Coronary artery (tissue), 2 donors: ENCODE data around the gene BTBD16.

Experiments used
- DNase-seq: peaks from one replicate; pipeline ENCODE4 v3.0.0-alpha.2; 2017; ENCODE audit warnings: low spot score
- H3K27ac ChIP-seq, 2 donors: fragments of 200-600 bp; sonication (generic); one replicate each; pipeline ENCODE4 v1.5.1; 2016 to 2019
- H3K4me3 ChIP-seq: fragments of 200-600 bp; sonication (generic); 2 replicates; pipeline ENCODE4 v1.5.1; 2016; ENCODE audit warnings: mild to moderate bottlenecking, moderate library complexity
- CTCF ChIP-seq: fragments of 200-600 bp; sonication (generic); IDR thresholded peaks from one replicate; pipeline ENCODE4 v1.5.1; 2019; ENCODE audit warnings: antibody characterized with exemption

The BTBD16 gene

GRCh38 chr10:122346326-122346950 lies 75.3 kb downstream of the BTBD16 start:
- H3K27ac ChIP-seq = no peak overlapping the region
- H3K4me3 ChIP-seq = no peak overlapping the region
- no peak for TF ChIP-seq CTCF
- no peak for DNase-seq

GRCh38 chr10:122347170-122347841 lies 76.2 kb downstream of the BTBD16 start:
- TF ChIP-seq CTCF = no peak
- no peak for DNase-seq
- Histone ChIP-seq H3K27ac (no peak overlapping the region), H3K4me3 (no peak overlapping the region)

DNA sequence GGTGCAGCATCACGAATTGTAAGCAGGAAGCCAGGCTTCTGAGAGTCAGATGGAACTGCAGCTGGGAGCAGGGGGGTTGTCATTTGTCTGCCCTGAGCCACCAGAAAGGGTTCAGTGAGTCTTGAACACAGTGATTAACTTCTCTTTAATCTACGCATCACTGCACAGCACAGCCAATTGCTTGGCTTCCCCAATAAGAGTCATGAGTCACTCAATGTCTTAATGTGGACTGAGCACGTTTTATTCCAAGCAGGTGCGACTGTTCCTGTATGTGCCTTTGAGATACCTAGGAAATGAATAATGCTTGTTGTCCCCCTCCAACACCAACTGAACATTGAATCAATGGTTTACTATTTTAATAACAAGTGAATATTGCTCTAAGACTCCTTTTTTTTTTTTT lies 77.4 kb downstream of the BTBD16 start:
- Histone ChIP-seq H3K4me3 (no peak overlapping the region), H3K27ac (no peak overlapping the region)
- no peak for TF ChIP-seq CTCF
- DNase-seq = no peak

GRCh38 chr10:122348935-122349361 lies 77.9 kb downstream of the BTBD16 start:
- H3K4me3 ChIP-seq = no peak overlapping the region
- no peak for TF ChIP-seq CTCF
- no peak overlapping the region for H3K27ac ChIP-seq
- DNase-seq = no peak

GRCh38 chr10:122349758-122350369 lies 78.8 kb downstream of the BTBD16 start:
- no peak for DNase-seq
- no peak for TF ChIP-seq CTCF
- H3K27ac ChIP-seq = no peak overlapping the region
- H3K4me3 ChIP-seq = no peak overlapping the region

GRCh38 chr10:122350893-122351292 lies 79.8 kb downstream of the BTBD16 start:
- H3K4me3 ChIP-seq = no peak overlapping the region
- H3K27ac ChIP-seq = no peak overlapping the region
- no peak for DNase-seq

More at GRCh38 chr10:122350893-122351292, 79.8 kb downstream of the BTBD16 start:
- no peak for TF ChIP-seq CTCF
